Measurements from ENCODE around the gene RFX7.

DNA sequence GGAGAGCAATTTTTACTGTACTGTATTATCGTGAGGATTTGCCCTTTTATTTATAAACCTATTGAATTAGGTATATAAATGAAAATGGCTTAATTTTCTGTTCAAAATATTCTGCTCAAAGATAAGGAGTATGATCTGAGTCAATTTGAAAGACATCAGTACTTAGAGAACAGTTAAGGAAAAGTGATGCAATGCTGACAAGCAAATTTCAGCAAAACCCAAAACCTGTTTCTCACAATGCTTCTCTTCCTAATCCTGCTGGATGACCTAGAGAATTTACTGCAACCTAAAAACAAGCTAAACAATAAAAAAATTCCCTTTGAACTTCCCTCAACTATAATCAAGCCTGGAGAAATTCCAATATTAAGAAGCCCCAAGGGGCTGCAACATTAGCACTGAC is 82.7 kb downstream of the RFX7 start:
- TF ChIP-seq POLR2AphosphoS5 (IDR thresholded peaks at IDR 0.05; ENCODE audit: low read depth, low read length) (no peak), POLR2A (IDR thresholded peaks at IDR 0.05; ENCODE audit: low read depth, low read length) (no peak)

Measured in GM12892 (cell line).